Fibroblast of lung (primary cell): Measurements from ENCODE around the gene MUSK. TPM values are rescaled to one million over a fixed set of nuclear protein-coding genes. Genes with fewer than 3 reads are reported as not detected.

ENCODE experiments used
- DNase-seq, 2 donors: peaks; one replicate each; pipeline versions ENCODE4 v3.0.0 to v3.0.0-alpha.2; 2010; ENCODE audit warnings: low read depth in 2 of 2
- H2AFZ ChIP-seq: 2 replicates; pipeline ENCODE4 v1.5.1; 2012; ENCODE audit warnings: low read length, control low read depth, inconsistent platforms
- H3K27ac ChIP-seq: 2 replicates; pipeline ENCODE4 v1.5.1; 2011; ENCODE audit warnings: low read length, control low read depth; ENCODE audit not compliant: insufficient read depth
- H3K27me3 ChIP-seq: 2 replicates; pipeline ENCODE4 v1.5.1; 2011; ENCODE audit warnings: mild to moderate bottlenecking, low read length; ENCODE audit not compliant: control insufficient read depth, insufficient read depth
- H3K36me3 ChIP-seq: 2 replicates; pipeline ENCODE4 v1.5.1; 2011; ENCODE audit warnings: low read length; ENCODE audit not compliant: control insufficient read depth, insufficient read depth
- H3K4me1 ChIP-seq: 2 replicates; pipeline ENCODE4 v1.5.1; 2011; ENCODE audit warnings: low read length; ENCODE audit not compliant: control insufficient read depth, insufficient read depth; ENCODE audit errors: extremely low read depth
- H3K4me2 ChIP-seq: 2 replicates; pipeline ENCODE4 v1.5.1; 2011; ENCODE audit warnings: low read length, control low read depth; ENCODE audit not compliant: insufficient read depth; ENCODE audit errors: extremely low read depth
- H3K4me3 ChIP-seq, 4 experiments: fragments of 200-600 bp in 1 of 4; sonication (generic) in 1 of 4; replicated peaks in 1 of 4; 2 replicates each; pipeline ENCODE4 v1.5.1; 2011 to 2016; ENCODE audit warnings: low read length in 4 of 4, low read depth in 3 of 4, mild to moderate bottlenecking in 3 of 4, control low read depth in 2 of 4, inconsistent platforms in 1 of 4, mixed read lengths in 1 of 4; ENCODE audit not compliant: insufficient read depth in 1 of 4; ENCODE audit errors: control extremely low read depth in 1 of 4
- H3K79me2 ChIP-seq: 2 replicates; pipeline ENCODE4 v1.5.1; 2012; ENCODE audit warnings: mild to moderate bottlenecking, low read length, inconsistent platforms; ENCODE audit not compliant: control insufficient read depth, insufficient read depth
- H3K9ac ChIP-seq: 2 replicates; pipeline ENCODE4 v1.5.1; 2011; ENCODE audit warnings: mild to moderate bottlenecking, low read length, control low read depth; ENCODE audit not compliant: insufficient read depth
- H3K9me3 ChIP-seq: 2 replicates; pipeline ENCODE4 v1.5.1; 2012; ENCODE audit warnings: low read depth, low read length; ENCODE audit not compliant: control insufficient read depth, insufficient read depth
- H4K20me1 ChIP-seq: 2 replicates; pipeline ENCODE4 v1.5.1; 2011; ENCODE audit warnings: low read length; ENCODE audit not compliant: control insufficient read depth, insufficient read depth; ENCODE audit errors: extremely low read depth
- CTCF ChIP-seq, 2 donors: IDR thresholded peaks in 1 of 2; conservative IDR thresholded peaks in 1 of 2; 1 replicate in 1 of 2; 2 replicates in 1 of 2; pipeline ENCODE4 v1.5.1; 2011 to 2012; ENCODE audit warnings: low read length in 2 of 2, control low read depth in 1 of 2, inconsistent platforms in 1 of 2, low read depth in 1 of 2, mild to moderate bottlenecking in 1 of 2
- EZH2 ChIP-seq: IDR thresholded peaks from 2 replicates; pipeline ENCODE4 v1.5.1; 2012; ENCODE audit warnings: low read length, control low read depth, mild to moderate bottlenecking; ENCODE audit errors: missing control alignments
- polyA plus RNA-seq, 2 donors: library from polyadenylated mRNA; depleted of rRNA in 1 of 2; stranded (reverse) in 1 of 2; unstranded in 1 of 2; fragments of >200 nt; gene quantifications; 2 replicates each; pipeline ENCODE4 v1.2.1, GENCODE V29; 2011 to 2012; ENCODE audit warnings: missing spikeins in 1 of 2
- total RNA-seq: library from RNA; depleted of rRNA; stranded (reverse); fragments of >200 nt; gene quantifications from 2 replicates; pipeline ENCODE4 v1.2.1, GENCODE V29; 2014

Gene MUSK
- total and polyA plus RNA-seq, 2 donors (not counting 1 experiment from before 2014, with no cell fraction given) = 0.31 to 0.66 TPM

DNA sequence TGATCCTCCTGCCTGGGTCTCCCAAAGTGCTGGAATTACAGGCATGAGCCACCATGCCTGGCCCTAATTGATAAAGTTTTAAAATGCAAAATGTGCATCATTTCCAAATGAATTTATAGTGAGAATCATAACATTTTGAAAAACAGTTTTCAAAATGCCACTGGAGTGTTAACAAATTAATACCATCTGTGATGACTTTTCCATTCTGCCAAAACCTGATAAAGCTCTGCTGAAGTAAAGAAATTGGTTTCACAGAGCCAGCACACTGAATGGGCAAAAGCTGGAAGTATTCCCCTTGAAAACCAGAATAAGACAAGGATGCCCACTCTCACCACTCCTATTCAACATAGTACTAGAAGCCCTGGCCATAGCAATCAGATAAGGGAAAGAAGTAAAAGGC, 89.6 kb downstream of the MUSK start:
- Histone ChIP-seq H3K9ac (no peak overlapping the region), H2AFZ (no peak overlapping the region), H3K27ac (no peak overlapping the region), H3K4me3 (no peak overlapping the region), H3K79me2 (no peaks in the 10 kb centered on the region), H3K4me1 (peaks cover 5% of the 10 kb centered on the region), H3K27me3 (no peaks in the 10 kb centered on the region), H3K4me2 (no peak overlapping the region), H3K9me3 (no peaks in the 10 kb centered on the region), H4K20me1 (no peaks in the 10 kb centered on the region), H3K36me3 (no peaks in the 10 kb centered on the region)
- TF ChIP-seq CTCF (conservative IDR thresholded peaks at IDR 0.05 in 1 of 2, IDR thresholded peaks at IDR 0.05 in 1 of 2; ENCODE audit: low read depth in 1 of 2, low read length in 2 of 2) (no peak), EZH2 (no peak)
- DNase-seq = no peak

DNA sequence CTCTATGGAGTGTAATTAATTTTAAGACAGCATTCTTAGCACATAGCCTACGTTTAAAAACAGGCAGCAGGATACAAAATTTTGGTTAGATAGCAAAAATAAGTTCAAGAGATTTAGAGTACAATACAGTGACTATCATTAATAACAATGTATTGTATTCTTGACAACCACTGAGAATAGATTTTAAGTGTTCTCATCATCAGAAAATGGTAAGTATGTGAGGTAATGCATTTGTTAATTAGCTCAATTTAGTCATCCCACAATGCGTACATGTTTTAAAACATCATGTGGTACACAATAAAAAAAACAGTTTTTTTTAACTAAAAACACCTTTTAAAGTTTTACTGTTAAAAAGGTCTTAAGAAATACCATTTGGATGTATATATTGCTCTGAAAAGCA, 94.2 kb downstream of the MUSK start:
- Histone ChIP-seq H3K4me2 (no peak overlapping the region), H3K36me3 (no peaks in the 10 kb centered on the region), H3K4me3 (no peak overlapping the region), H3K9me3 (no peaks in the 10 kb centered on the region), H4K20me1 (no peaks in the 10 kb centered on the region), H2AFZ (no peak overlapping the region), H3K27me3 (no peaks in the 10 kb centered on the region), H3K27ac (no peak overlapping the region), H3K9ac (no peak overlapping the region), H3K4me1 (peaks cover 7% of the 10 kb centered on the region), H3K79me2 (no peaks in the 10 kb centered on the region)
- no peak for TF ChIP-seq CTCF (conservative IDR thresholded peaks at IDR 0.05 in 1 of 2, IDR thresholded peaks at IDR 0.05 in 1 of 2; ENCODE audit: low read depth in 1 of 2, low read length in 2 of 2)
- TF ChIP-seq EZH2 = no peak
- DNase-seq = peak in 1 of 2 donors; percentile 63

DNA sequence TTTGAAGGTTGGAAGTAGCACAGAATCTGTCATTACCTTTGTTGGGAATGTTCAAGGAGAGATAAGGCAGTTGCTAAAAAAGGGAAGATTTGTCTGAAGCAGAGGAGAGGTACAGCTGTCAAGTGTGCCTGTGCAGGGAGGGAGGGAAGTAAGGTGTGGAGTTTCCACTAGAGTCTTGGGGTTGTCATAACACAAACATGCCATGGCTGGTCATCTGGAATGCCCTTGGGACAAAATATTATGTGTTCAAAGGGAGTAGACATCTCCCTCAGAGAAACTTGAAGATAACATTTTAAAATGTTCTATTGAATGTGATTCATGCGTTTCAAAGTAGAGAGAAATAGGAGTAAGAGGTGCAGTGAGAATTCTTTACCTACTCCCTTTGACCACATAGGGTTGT, 95.0 kb downstream of the MUSK start:
- Histone ChIP-seq H3K4me2 (no peak overlapping the region), H3K36me3 (no peaks in the 10 kb centered on the region), H3K9me3 (no peaks in the 10 kb centered on the region), H4K20me1 (no peaks in the 10 kb centered on the region), H3K79me2 (no peaks in the 10 kb centered on the region), H2AFZ (no peak overlapping the region), H3K9ac (no peak overlapping the region), H3K27ac (no peak overlapping the region), H3K4me3 (no peak overlapping the region), H3K27me3 (no peaks in the 10 kb centered on the region), H3K4me1 (peaks cover 7% of the 10 kb centered on the region)
- DNase-seq = no peak
- TF ChIP-seq EZH2 = no peak
